HL-60/S4 (cell line): ENCODE results near the gene SH3GL3.

Source experiments
- in situ Hi-C: fragments of 300-500 bp; cut with MboI; formaldehyde crosslinking; loops from 2 replicates; pipeline ENCODE4 v1.14.3; 2022; ENCODE audit warnings: low sequenced_read_pairs

Gene SH3GL3, protein sequence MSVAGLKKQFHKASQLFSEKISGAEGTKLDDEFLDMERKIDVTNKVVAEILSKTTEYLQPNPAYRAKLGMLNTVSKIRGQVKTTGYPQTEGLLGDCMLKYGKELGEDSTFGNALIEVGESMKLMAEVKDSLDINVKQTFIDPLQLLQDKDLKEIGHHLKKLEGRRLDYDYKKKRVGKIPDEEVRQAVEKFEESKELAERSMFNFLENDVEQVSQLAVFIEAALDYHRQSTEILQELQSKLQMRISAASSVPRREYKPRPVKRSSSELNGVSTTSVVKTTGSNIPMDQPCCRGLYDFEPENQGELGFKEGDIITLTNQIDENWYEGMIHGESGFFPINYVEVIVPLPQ

DNA sequence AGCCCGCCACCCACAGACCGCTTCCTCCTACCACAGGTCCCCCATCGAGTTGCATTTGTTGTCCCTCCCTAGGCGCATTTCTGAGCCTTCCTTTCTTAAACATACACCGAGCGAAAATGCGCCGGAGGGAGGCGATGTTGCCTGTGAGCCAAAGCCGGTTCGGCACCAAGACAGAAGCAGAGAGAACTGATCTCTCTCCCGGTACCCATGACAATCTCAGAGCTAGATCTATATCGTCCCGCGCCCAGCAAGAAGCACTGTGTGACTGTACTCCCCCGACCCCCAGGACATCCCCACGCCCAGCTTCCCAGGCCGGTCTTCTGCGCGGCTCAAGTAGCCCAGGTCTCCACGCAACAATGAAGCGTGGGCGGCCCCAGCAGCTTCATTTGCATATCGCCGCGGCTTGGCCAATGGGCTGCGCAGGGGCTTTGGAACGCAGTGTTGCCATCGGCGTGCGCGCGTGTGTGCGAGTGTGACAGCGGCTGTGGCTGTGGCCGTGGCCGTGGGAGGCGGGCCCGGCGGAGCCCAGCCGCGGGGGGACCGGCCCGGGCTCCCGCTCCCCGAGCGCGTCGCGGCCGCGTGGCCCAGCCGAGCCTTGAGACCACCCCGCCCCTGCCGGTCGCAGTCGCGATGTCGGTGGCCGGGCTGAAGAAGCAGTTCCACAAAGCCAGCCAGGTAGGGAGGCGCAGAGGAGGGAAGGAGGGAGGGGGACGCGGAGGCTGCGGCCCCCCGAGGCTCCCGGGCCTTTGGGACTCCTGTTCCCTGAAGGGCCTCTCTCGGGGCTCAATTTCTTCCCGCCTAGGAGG lies at the start of gene SH3GL3:
SH3GL3 (plus strand) TSS at position 438 of the 806 bp plus-strand sequence; CDS start at position 631, 193 bp downstream.
- in situ Hi-C loops: no loop called here

DNA sequence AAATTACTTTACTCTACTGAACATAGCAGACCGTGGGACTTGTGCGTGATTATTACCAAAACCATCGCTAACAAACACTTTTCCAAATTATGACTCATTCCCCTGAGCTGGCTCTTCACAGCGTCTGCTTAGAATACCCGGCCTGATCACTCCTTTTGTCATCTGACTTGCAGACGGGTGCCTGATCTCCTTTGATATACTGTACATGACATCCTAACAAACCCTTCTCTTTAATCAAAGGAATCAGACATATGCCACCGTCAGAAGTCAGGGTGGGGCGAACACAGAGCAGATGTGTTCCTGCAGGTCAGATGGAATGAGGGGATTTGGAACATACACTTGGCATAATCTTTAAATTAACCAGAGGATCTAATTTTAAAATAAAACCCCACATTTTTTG lies 48.5 kb upstream of the SH3GL3 start:
- in situ Hi-C loops: no loop called here

- in situ Hi-C loops: no loop called here
These were observed 43.0 kb upstream of the SH3GL3 start for GRCh38 chr15:83404121-83404520.

- in situ Hi-C loops: no loop called here
These were observed 36.6 kb upstream of the SH3GL3 start for GRCh38 chr15:83410532-83410931.

DNA sequence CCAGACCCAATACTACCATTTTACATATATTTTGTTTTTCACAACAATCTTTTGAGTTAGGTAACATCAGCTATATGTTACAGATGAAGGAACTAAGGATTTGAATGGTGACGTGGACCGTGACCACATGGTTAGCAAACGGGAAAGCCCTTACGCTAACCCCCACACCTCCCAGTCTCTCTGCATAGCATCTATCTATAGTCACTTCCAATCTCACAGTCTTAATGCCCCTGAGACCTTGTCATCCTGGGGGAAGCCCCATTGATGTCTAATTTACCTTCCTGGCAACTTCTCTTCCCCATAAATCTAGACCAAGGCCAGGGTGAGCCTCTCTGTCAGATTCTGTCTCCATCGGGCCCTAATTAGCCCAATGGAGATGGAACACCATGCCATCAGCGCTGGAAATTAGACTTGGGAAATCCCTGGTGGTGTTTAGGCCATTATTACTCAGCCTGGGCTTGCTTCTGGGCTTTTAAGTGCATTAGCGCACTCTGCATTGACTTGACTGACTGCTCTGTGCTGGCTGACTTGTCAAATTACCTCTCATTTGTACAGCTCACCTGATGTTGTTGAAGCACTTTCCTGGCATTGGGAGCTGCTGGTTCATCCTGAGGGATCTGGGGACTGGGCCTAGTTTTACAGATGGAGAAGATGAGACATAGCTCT lies 34.0 kb upstream of the SH3GL3 start:
- in situ Hi-C loops: no loop called here

DNA sequence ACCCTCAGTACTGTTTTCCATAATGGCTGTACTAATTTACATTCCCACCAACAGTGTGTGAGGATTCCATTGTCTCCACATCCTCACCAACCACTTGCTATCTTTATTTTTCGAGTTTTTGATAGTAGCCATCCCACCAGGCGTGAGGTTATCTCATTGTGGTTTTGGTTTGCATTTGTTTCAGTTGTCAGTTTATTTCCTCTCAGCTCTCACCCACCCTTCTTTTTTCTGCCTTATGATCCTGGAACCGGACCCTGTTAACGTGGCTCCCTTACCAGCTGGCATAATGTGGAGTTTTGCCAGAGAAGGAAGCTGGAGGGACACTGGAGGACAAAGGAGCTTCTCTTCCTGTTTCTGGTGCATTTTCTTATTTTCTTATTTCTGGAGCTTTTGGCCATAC lies 25.1 kb upstream of the SH3GL3 start:
- in situ Hi-C loops: no loop called here

- in situ Hi-C loops: no loop called here
These were observed 24.6 kb upstream of the SH3GL3 start for GRCh38 chr15:83422541-83422940.

GRCh38 chr15:83424101-83424500 lies 23.0 kb upstream of the SH3GL3 start:
- in situ Hi-C loops: no loop called here

GRCh38 chr15:83430441-83430840 lies 16.7 kb upstream of the SH3GL3 start:
- in situ Hi-C loops: no loop called here

DNA sequence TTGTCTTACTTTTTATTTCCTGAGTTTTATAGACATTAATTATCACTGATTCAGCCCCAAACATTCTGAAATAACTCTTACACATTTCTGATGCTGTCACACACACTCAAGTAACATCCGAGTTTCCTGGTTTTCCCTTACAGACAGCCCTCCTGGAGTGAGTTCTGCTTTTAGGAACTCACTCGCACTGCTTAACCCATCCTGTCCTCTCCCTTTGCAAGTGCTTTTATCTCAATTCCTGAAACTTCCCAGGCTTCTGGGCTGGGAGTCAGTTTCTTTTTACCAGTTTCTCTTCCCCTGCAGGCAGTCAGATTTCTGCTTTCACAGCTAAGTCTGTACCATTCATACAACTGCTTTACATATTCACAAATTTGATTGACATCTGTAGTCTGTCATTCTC lies 15.6 kb upstream of the SH3GL3 start:
- in situ Hi-C loops: no loop called here

DNA sequence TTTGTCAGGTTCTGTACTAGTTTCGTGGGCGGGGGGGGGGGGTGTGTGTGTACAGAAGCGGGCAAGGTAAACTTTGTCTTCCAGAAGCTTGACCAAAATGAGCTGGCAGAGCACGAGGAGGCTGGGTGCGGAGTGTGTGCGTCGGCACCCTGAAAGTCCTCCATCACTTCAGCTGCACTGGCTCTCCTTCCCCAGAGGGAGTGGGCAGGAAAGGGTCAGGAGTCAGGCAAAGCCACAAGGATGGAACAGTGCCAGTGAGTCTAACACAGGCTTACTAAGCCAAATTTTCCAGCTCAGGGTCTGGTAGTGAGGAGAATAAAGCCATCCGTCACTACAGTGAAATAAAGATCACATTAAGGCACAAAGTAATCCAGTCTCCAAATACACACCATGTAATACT lies 11.9 kb upstream of the SH3GL3 start:
- in situ Hi-C loops: no loop called here

- in situ Hi-C loops: no loop called here
These were observed 11.4 kb upstream of the SH3GL3 start for GRCh38 chr15:83435782-83436181.

DNA sequence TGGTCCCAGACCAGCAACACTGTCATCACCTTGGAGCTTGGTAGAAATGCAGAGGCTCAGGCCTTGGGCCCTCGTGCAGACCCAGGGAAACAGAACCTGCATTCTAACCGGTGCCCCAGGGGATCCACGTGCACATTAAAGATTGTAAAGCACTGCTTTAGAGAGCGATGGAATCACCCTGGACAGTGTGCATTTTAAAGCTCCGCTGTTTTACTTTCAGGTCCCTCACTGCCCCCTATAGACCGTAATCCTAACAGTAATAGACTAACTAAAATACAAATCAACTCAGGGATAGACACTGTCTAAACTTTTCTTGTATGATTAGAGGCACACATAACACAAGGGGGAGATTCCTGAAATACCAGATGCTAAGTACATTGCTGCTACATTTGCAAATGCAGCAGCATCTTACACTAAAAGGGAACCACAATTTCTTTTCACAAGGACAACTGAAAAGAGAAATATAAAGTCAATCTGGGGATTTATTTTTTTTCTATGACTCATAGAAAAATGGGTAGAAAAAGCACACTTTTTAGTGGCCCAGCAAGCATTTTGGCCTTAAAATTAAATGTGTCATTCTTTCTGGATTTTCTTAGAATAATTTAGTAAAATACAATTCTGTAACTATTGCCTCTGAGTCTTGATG lies 10.5 kb upstream of the SH3GL3 start:
- in situ Hi-C loops: no loop called here

DNA sequence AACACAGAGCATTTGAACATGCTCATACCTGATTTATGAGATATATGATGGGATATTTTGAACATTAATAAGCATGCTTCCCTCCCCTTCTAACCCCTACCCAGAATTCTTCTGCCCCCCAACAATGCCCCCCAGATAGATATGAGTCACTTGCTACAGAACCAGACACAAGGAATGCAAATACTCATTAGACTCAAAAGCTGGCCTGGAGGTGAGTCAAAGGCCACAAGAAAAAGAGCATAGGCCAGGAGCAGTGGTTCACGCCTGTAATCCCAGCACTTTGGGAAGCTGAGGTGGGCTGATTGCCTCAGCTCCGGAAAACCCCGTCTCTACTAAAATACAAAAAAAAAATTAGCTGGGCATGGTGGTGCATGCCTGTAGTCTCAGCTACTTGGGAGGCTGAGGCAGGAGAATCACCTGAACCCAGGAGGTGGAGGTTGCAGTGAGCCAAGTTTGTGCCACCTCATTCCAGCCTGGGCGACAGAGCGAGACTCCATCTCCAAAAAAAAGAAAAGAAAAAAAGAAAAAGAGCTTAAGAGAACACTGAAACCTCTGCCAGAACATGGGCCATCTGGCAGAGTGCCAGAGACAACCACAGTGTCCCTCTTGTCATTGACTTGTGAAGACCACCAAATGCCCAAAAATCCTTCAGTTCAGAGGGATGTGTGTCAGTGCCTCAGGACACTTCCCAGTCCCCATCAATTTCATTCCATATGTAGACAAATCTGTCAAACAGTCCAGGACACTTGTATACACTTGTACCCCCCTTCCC lies 3.9 kb upstream of the SH3GL3 start:
- in situ Hi-C loops: no loop called here

DNA sequence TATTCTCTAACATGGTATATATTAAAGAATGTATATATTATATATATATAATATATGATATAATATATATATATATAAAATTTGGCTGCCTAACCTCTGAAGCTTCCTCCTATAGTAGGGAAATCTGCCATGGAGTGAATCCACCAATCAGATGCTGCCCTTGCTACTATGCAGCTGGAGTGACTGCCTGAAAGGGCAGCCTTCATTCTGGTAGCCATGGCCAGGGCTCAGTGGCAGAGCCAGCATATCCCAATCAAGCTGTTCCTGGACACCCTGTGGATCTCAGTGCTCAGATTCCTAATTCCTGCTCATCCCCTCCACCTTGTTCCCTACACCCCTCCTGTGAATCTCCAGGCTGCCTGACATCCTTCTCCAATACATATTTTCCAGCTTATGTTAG lies 2.2 kb upstream of the SH3GL3 start:
- in situ Hi-C loops: no loop called here

- in situ Hi-C loops: no loop called here
These were observed 1.5 kb upstream of the SH3GL3 start for GRCh38 chr15:83445643-83446042.

- in situ Hi-C loops: no loop called here
These were observed 724 bp upstream of the SH3GL3 start for GRCh38 chr15:83446417-83446816.

GRCh38 chr15:83449250-83449671 lies 2.1 kb downstream of the SH3GL3 start:
- in situ Hi-C loops: no loop called here

DNA sequence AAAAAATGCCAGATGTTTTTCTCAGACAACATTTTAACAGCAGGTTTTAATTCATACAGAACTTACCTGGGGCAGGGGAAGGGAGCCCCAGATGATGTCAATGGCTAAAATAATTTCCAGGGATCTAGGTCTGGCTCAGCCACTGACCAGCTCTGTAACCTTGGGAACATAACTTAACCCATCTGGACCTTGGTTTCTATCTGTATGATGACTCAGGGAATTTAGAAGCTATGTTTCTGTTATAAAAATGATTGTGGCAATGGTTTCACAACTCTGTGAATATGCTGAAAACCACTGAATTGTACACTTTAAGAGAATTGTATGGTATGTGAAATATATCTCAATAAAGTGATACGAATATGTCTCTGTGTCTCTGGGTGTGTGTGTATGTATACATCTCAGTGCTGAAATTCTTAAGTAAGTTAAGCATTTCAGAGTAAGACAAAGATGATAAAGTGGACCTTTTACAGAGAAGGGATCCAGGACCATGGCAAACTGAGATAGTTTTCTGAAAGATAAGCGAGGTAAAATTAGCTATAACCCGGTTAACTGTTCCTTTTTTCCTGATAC lies 2.9 kb downstream of the SH3GL3 start:
- in situ Hi-C loops: no loop called here

- in situ Hi-C loops: no loop called here
These were observed 10.0 kb downstream of the SH3GL3 start for GRCh38 chr15:83457149-83457548.
